Adrenal gland (tissue), 5 donors: ENCODE data around the gene PCNX2.

Experiments
- POLR2A ChIP-seq, 2 donors: fragments of 450-650 bp; IDR thresholded peaks; one replicate each; pipeline ENCODE4 v1.6.1; 2017; ENCODE audit warnings: antibody characterized with exemption in 2 of 2, mild to moderate bottlenecking in 2 of 2, moderate library complexity in 1 of 2
- TF ChIP-seq, protein P1 (sequence below), 6 experiments: fragments of 450-650 bp in 4 of 6; fragments of 200-600 bp in 2 of 6; sonication (generic) in 1 of 6; IDR thresholded peaks; 1 replicate in 5 of 6; 2 replicates in 1 of 6; pipeline versions ENCODE4 v1.5.1 to v1.8.0; 2016 to 2021; ENCODE audit warnings: antibody characterized with exemption in 6 of 6, mild to moderate bottlenecking in 2 of 6, moderate library complexity in 1 of 6
- donor health status: DM: no; HTN: no; CAD: no.

DNA sequence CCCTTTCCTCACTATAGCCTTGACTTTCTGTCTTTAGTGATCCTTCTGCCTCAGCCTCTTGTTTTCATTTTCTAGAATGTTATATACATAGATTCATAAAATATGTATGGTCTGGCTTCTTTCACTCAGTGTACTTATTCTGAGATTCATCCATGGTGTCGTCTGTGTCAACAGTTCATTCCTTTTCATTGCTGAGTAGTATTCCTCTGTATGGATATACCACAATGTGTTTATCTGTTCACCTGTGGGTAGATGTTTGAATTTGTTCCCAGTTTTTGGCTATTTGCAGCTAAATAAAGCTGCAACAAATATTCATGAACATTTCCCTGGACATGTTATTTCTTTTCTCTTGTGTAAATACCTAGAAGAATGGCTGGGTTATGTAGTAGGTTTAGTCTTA, 131.8 kb downstream of the PCNX2 start:
- TF ChIP-seq, protein P1, sequence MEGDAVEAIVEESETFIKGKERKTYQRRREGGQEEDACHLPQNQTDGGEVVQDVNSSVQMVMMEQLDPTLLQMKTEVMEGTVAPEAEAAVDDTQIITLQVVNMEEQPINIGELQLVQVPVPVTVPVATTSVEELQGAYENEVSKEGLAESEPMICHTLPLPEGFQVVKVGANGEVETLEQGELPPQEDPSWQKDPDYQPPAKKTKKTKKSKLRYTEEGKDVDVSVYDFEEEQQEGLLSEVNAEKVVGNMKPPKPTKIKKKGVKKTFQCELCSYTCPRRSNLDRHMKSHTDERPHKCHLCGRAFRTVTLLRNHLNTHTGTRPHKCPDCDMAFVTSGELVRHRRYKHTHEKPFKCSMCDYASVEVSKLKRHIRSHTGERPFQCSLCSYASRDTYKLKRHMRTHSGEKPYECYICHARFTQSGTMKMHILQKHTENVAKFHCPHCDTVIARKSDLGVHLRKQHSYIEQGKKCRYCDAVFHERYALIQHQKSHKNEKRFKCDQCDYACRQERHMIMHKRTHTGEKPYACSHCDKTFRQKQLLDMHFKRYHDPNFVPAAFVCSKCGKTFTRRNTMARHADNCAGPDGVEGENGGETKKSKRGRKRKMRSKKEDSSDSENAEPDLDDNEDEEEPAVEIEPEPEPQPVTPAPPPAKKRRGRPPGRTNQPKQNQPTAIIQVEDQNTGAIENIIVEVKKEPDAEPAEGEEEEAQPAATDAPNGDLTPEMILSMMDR (IDR thresholded peaks at IDR 0.05) = no peak
- TF ChIP-seq POLR2A (IDR thresholded peaks at IDR 0.05) = no peak
